Activated CD8-positive, alpha-beta T cell treated with anti-CD3 and anti-CD28 coated beads, Interleukin-2, amount 10 ng/mL, durations not matched to agents 7 days and 5 days (primary cell): ENCODE measurements around the gene TPBGL. TPM values are rescaled to one million over a fixed set of nuclear protein-coding genes. Genes with fewer than 3 reads are reported as not detected.
"Not testable (repeated sequence)": the region's sequence is repeated elsewhere in the genome, so short reads cannot be mapped to it uniquely, and the experiment has no call there.

Experiments used
- ATAC-seq: fragments of 150-1000 bp; cut with Tn5 transposase; one replicate; pipeline ENCODE4 v1.10.0; 2021; ENCODE audit warnings: moderate library complexity
- CTCF ChIA-PET: fragments of 350-600 bp; sonication (Branson Sonifier 250); formaldehyde crosslinking; loops from one replicate; lab custom pipeline; 2021; ENCODE audit warnings: antibody characterized with exemption; lab: Charles Lee
- POLR2A ChIA-PET: fragments of 350-600 bp; sonication (Branson Sonifier 250); formaldehyde crosslinking; loops from one replicate; lab custom pipeline; 2021; ENCODE audit warnings: antibody characterized with exemption; lab: Charles Lee
- DNase-seq: peaks from one replicate; pipeline ENCODE4 v3.0.0-alpha.2; 2020
- H3K27ac Mint-ChIP-seq: one replicate; pipeline ENCODE4 v1.8.0; 2021; ENCODE audit warnings: mild to moderate bottlenecking, mixed read lengths
- H3K27me3 Mint-ChIP-seq: one replicate; pipeline ENCODE4 v1.8.0; 2021; ENCODE audit warnings: low read depth, mixed read lengths
- H3K36me3 Mint-ChIP-seq: one replicate; pipeline ENCODE4 v1.8.0; 2021; ENCODE audit warnings: low read depth, mixed read lengths
- H3K4me1 Mint-ChIP-seq: one replicate; pipeline ENCODE4 v1.8.0; 2021; ENCODE audit warnings: low read depth, mixed read lengths
- H3K4me3 Mint-ChIP-seq: one replicate; pipeline ENCODE4 v1.8.0; 2021; ENCODE audit warnings: mild to moderate bottlenecking, mixed read lengths
- H3K9me3 Mint-ChIP-seq: one replicate; pipeline ENCODE4 v1.8.0; 2022; ENCODE audit warnings: mixed read lengths; ENCODE audit not compliant: insufficient read depth
- total RNA-seq, 2 experiments: library from RNA; stranded (reverse); gene quantifications; one replicate each; pipeline ENCODE4 v1.2.3, GENCODE V29; 2021

TPBGL gene
- total RNA-seq, 2 experiments from 2014 or later = 0.13 TPM; not detected in 1

DNA sequence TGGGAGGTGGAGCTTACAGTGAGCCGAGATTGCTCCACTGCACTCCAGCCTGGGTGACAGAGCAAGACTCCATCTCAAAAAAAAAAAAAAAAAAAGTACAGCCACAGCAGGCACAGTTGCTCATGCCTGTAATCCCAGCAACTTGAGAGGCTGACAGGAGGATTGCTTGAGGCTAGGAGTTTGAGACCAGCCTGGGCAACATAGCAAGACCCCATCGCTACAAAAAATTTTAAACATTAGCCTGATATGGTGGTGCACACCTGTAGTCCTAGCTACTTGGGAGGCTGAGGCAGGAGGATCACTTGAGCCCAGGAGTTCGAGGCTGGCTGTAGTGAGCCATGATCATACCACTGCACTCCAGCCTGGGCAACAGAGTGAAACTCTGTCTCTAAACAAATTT is 34.1 kb downstream of the TPBGL start:
- ChIA-PET POLR2A (interaction anchor here (0.6 to 2.0 kb wide), 7 partner anchors 13 to 288 kb away, joined by 3 to 11 read pairs (median 3); no protein-coding TSS in a partner anchor), CTCF (interaction anchor here (0.8 to 13.3 kb wide), 12 partner anchors 26 to 257 kb away, joined by 3 to 401 read pairs (median 8); partner anchors contain the start of gene TPBGL)
- H3K27me3 Mint-ChIP-seq, H3K27ac Mint-ChIP-seq, H3K9me3 Mint-ChIP-seq, H3K4me3 Mint-ChIP-seq, DNase-seq, ATAC-seq: not testable (repeated sequence)
- H3K4me1 Mint-ChIP-seq = peaks cover 45% of the 10 kb centered on the region
- peaks cover 55% of the 10 kb centered on the region for H3K36me3 Mint-ChIP-seq

DNA sequence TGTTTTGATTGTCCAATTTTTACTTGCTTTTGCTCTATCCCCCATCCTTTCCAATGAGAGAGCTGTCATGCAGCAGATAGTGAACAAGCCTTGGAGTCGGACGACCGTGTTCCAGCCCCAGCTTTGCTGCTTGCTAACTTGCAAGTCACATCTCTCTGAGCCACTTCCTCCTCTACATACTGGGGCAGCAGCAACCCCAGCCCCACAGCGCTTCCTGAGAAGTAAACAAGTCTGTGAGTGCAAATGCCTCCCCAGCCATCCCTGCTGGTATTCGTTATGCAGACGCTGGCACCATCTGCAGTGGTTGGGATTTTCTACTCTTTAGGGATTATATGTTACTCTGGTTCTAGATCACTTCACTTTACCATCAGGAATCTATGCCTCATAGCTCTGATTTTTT is 35.0 kb downstream of the TPBGL start:
- H3K4me3 Mint-ChIP-seq = peak overlapping the region; percentile 74
- H3K36me3 Mint-ChIP-seq = peaks cover 59% of the 10 kb centered on the region
- ATAC-seq (peak; percentile 93), DNase-seq (peak; percentile 86)
- no peaks in the 10 kb centered on the region for H3K9me3 Mint-ChIP-seq
- peak overlapping the region; percentile 99 for H3K27ac Mint-ChIP-seq
- H3K27me3 Mint-ChIP-seq = no peaks in the 10 kb centered on the region
- ChIA-PET CTCF (interaction anchor here (0.8 to 13.3 kb wide), 29 partner anchors 9 to 257 kb away, joined by 3 to 401 read pairs (median 5); partner anchors contain the start of genes ARRB1 and TPBGL), POLR2A (interaction anchor here (0.7 to 2.0 kb wide), 13 partner anchors 14 to 327 kb away, joined by 3 to 11 read pairs (median 3); partner anchors contain the start of genes SPCS2 and XRRA1)
- H3K4me1 Mint-ChIP-seq = peaks cover 49% of the 10 kb centered on the region

DNA sequence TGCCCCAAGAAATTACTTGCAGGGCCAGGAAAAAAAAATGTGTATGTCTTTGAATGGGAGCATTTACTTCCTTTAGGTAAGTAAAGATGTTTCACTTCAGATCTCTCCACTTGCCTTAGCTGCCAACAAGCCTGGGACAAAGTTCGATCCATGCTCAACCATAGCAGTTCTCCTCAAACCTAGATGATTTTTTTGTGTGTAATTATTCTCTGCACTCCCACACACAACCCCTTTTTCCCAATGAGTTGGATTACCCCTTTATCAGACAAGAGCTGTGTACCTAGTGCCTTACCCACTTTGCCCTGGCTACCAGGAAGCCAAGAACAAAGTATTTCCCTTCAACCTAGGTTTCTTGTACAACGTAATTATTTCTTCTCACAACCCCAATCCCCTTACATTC is 35.6 kb downstream of the TPBGL start:
- no peak for ATAC-seq
- peak overlapping the region; percentile 29 for H3K4me3 Mint-ChIP-seq
- ChIA-PET POLR2A (interaction anchor here (0.9 to 1.7 kb wide), 7 partner anchors 74 to 125 kb away, joined by 3 to 8 read pairs (median 4); no protein-coding TSS in a partner anchor), CTCF (interaction anchor here (0.6 to 13.3 kb wide), 29 partner anchors 9 to 256 kb away, joined by 3 to 401 read pairs (median 6); partner anchors contain the start of genes ARRB1 and TPBGL)
- peak overlapping the region; percentile 99 for H3K27ac Mint-ChIP-seq
- H3K4me1 Mint-ChIP-seq = peaks cover 47% of the 10 kb centered on the region
- DNase-seq = no peak
- peaks cover 61% of the 10 kb centered on the region for H3K36me3 Mint-ChIP-seq
- no peaks in the 10 kb centered on the region for H3K27me3 Mint-ChIP-seq
- no peaks in the 10 kb centered on the region for H3K9me3 Mint-ChIP-seq

DNA sequence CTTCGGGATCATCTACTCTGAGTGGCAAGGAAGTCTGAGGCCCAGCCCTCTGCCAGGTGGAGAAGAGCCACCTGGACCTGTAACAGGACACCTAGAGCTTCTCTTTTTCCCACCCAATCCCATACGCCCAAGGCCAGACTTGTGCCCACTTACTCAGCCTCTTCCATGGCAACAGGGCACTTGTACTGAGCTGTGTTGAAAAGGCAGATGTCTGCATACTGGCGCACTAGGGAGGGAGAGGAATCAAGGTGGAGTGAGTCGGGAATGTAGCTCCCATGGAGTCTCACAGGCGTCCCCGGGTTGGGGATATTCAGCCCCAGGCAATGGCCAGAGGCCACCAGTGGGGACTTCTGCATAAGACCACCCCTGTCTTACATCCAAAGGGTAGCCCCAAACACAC is 36.1 kb downstream of the TPBGL start:
- H3K9me3 Mint-ChIP-seq = no peaks in the 10 kb centered on the region
- DNase-seq = peak; percentile 19
- peaks cover 43% of the 10 kb centered on the region for H3K4me1 Mint-ChIP-seq
- POLR2A ChIA-PET = interaction anchor here (0.9 to 1.7 kb wide), 7 partner anchors 73 to 125 kb away, joined by 3 to 8 read pairs (median 4); no protein-coding TSS in a partner anchor
- peak overlapping the region; percentile 99 for H3K27ac Mint-ChIP-seq
- no peak for ATAC-seq
- H3K4me3 Mint-ChIP-seq = no peak overlapping the region
- CTCF ChIA-PET = interaction anchor here (0.6 to 13.3 kb wide), 23 partner anchors 8 to 255 kb away, joined by 3 to 401 read pairs (median 6); partner anchors contain the start of genes ARRB1 and TPBGL
- no peaks in the 10 kb centered on the region for H3K27me3 Mint-ChIP-seq
- H3K36me3 Mint-ChIP-seq = peaks cover 58% of the 10 kb centered on the region

DNA sequence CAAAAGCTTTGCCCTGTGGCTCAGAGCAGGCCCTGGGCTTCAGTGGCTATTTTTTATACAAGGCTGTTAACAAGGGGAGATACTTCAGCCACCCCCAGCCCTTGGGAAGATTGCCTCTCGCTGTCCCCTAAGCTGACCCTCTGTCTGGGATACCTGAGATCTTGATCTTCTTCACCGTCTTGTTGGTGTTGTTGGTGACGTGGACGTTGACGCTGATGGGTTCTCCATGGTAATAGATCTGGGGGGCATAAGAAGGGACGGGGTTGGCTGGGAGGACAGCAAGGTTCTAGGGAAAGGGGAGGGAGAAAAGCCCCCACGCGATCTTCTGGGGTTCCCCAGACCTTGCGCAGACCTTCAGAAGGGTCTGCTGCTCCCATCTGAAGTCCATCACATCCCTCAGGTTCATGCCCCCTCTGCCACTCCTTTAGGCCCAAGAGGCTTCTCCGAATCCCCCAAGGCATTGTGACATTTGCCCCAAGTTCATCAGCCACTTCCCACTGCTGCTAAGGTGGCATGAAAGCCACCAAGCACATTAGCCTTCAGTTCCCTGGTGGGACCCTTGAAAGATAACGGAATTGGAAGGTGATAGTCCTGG is 36.7 kb downstream of the TPBGL start:
- H3K4me3 Mint-ChIP-seq = no peak overlapping the region
- POLR2A ChIA-PET = interaction anchor here (1.4 kb wide), 1 partner anchor 106 kb away, joined by 3 read pairs; no protein-coding TSS in a partner anchor
- CTCF ChIA-PET = interaction anchor here (0.6 to 13.3 kb wide), 13 partner anchors 29 to 255 kb away, joined by 3 to 401 read pairs (median 7); partner anchors contain the start of genes ARRB1 and TPBGL
- H3K27me3 Mint-ChIP-seq = no peaks in the 10 kb centered on the region
- ATAC-seq = no peak
- H3K4me1 Mint-ChIP-seq = peaks cover 43% of the 10 kb centered on the region
- peak overlapping the region; percentile 99 for H3K27ac Mint-ChIP-seq
- peaks cover 60% of the 10 kb centered on the region for H3K36me3 Mint-ChIP-seq
- peak; percentile 6 for DNase-seq
- H3K9me3 Mint-ChIP-seq = no peaks in the 10 kb centered on the region

DNA sequence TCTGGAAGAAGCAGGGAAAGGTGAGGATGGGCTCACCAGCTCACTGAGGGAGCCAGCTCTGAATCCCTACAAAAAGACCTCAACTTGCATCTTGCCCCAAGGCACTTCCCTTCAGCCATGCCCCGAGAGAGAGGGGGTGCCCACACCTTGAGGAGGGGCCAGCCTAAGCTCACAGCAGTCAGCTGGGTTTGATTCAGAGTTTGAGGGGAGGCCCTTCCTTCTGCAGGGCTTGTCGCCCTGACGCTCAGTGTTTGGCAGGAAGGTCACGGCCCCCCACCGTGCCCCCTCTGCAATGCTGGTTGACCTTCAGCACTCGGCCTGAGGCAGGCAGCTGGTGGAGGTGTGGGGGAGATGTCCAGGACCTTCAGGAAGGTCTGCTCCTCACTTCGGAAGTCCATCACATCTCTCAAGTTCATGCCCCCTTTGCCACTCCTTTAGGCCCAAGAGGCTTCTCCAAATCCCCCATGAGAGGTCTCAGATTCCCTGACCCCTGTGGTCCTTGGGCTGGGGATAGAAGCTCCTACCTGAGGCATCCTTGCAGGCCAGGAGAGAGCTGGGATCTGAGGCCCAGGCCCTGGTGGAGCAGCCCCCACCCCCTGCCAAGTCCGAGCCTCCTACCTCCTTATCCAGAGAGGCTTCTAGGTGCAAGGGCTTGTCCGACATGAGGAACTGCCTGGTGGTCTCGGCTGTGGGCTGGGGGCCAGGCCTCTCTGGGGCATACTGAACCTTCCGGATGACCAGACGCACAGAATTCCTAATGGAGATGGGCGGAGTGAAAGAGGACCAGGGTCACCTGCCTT is 37.6 kb downstream of the TPBGL start:
- Mint-ChIP-seq H3K27me3 (no peaks in the 10 kb centered on the region), H3K4me3 (no peak overlapping the region), H3K9me3 (no peaks in the 10 kb centered on the region), H3K27ac (peak overlapping the region; percentile 99), H3K36me3 (peaks cover 54% of the 10 kb centered on the region), H3K4me1 (peaks cover 42% of the 10 kb centered on the region)
- ChIA-PET CTCF (interaction anchor here (0.6 to 13.3 kb wide), 5 partner anchors 30 to 108 kb away, joined by 3 to 401 read pairs (median 4); partner anchors contain the start of gene TPBGL), POLR2A (no interaction called here)
- ATAC-seq (no peak), DNase-seq (no peak)

DNA sequence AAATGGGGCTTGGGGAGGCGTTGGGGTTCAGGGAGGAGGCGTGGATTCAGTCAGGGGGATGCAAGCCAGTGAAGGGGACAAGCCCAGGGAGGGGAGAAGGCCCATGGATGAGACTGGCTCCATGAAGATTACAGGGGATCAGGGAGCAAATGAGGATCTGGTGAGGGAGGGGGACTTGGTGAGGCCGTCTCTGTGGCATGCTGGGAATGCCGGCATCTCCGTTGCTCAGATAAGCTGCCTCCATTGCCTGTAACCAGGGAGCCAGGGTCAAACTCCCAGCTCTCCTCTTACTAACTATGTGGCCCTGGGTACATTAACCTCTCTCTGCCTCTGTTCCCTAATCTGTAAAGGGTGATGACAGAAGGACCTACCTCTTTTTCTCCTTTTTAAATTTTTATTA is 38.7 kb downstream of the TPBGL start:
- ChIA-PET POLR2A (interaction anchor here (0.7 to 1.7 kb wide), 5 partner anchors 31 to 121 kb away, joined by 3 to 7 read pairs (median 4); no protein-coding TSS in a partner anchor), CTCF (interaction anchor here (0.8 to 13.3 kb wide), 27 partner anchors 8 to 252 kb away, joined by 3 to 401 read pairs (median 6); partner anchors contain the start of gene RPS3)
- Mint-ChIP-seq H3K9me3 (no peaks in the 10 kb centered on the region), H3K27ac (peak overlapping the region; percentile 39), H3K27me3 (no peaks in the 10 kb centered on the region), H3K4me1 (peaks cover 36% of the 10 kb centered on the region), H3K36me3 (peaks cover 44% of the 10 kb centered on the region), H3K4me3 (no peak overlapping the region)
- ATAC-seq = no peak
- no peak for DNase-seq

DNA sequence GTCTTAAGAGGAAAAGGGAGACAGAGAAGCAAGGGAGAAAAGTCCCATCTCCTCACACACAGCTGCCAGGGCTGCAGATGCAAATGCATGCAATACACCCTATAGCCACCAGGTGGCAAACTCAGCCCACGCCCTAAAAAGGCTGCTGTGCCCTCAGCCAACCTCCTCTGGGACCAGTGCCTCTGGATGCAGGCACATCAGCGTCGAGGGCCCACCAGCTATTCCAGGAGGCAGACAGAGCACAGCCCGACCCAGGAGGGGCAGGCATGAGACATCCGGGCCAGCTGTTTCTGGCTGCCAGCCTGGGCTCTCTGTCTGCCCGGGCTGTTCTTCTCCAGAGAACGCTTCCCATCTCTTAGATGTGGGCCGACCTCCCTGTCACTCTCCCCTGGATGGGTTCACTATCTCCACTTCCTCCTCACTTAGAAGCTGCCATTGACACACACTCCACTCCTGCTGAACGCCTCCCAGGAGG is 39.7 kb downstream of the TPBGL start:
- peak; percentile 85 for DNase-seq
- peaks cover 31% of the 10 kb centered on the region for H3K4me1 Mint-ChIP-seq
- H3K4me3 Mint-ChIP-seq = no peak overlapping the region

DNA sequence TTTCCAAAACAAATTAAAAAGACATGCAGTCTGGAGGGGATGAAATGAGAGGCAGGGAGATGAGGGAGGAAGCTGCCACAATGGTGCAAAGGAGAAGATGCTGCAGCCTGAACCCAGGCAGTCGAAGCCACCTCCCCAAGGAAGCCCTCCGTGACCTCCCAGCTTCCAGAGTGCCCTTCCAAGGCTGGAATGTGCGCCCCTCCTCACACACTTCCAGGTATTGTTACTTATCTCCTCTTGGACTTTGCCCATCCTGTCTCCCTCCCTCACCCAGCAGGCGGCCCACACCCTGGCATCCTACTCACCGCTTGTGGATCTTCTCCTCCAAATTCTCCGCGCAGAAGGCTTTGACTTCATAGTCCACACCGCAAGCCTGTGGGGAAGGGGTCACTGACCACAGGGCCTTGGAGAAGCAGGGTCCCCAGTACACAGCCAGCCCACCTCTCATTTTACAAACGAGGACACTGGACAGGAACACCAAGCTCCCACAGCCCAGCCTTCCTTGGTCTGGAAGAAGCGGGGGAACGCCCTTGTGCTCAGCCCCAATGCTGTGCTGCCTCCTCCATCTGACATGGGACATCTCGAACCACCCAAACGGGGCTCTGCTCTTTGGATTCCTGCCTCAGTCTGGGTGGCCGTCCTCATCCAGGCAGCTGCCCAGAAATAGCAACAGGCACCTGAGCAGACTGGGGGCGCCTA is 40.3 kb downstream of the TPBGL start:
- Mint-ChIP-seq H3K27me3 (no peaks in the 10 kb centered on the region), H3K4me1 (peaks cover 24% of the 10 kb centered on the region), H3K9me3 (no peaks in the 10 kb centered on the region), H3K27ac (no peak overlapping the region), H3K4me3 (no peak overlapping the region), H3K36me3 (peaks cover 39% of the 10 kb centered on the region)
- ChIA-PET POLR2A (interaction anchor here (1.0 to 1.7 kb wide), 4 partner anchors 33 to 107 kb away, joined by 3 to 7 read pairs (median 4); no protein-coding TSS in a partner anchor), CTCF (interaction anchor here (0.7 to 13.3 kb wide), 29 partner anchors 9 to 251 kb away, joined by 3 to 401 read pairs (median 6); partner anchors contain the start of gene RPS3)
- ATAC-seq (no peak), DNase-seq (no peak)

More for the DNA sequence above, 39.7 kb downstream of the TPBGL start:
- ATAC-seq = peak; percentile 62
- Mint-ChIP-seq H3K27me3 (no peaks in the 10 kb centered on the region), H3K27ac (peak overlapping the region; percentile 69), H3K36me3 (peaks cover 43% of the 10 kb centered on the region), H3K9me3 (no peaks in the 10 kb centered on the region)
- CTCF ChIA-PET = interaction anchor here (0.6 to 13.3 kb wide), 34 partner anchors 9 to 251 kb away, joined by 3 to 401 read pairs (median 6); partner anchors contain the start of genes ARRB1 and RPS3
- POLR2A ChIA-PET = interaction anchor here (1.0 to 1.7 kb wide), 5 partner anchors 32 to 107 kb away, joined by 3 to 7 read pairs (median 4); no protein-coding TSS in a partner anchor

DNA sequence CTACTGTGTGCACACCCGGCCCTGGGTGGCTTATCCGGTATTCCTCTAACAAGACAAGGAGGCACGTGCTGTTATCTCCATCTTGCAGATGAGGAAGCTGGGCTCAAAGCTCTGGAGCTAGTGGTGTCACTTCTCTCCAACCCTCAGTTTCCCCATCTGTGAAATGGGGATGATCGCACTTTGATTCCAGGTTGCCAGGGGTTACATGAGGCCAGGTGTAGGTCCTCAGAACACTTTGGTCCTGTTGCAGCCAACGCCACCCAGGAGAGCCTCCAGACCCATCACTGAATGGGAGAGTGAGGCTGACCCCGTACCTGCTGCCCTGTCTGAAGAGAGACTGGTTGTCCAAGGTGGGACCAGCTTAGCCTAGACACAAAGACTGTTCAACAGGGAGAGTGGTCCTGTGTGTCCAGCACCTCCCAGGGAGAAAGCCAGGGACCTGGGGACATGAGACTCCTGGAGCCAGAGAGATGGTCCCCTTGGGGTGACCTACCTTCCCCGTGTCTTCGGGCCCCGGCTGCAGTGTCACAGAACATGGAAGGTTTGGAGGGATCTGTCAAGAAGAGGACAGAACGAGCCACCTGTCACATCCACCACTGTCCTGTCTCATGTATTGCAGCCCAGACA is 41.0 kb downstream of the TPBGL start:
- H3K4me3 Mint-ChIP-seq = no peak overlapping the region
- no peaks in the 10 kb centered on the region for H3K9me3 Mint-ChIP-seq
- POLR2A ChIA-PET = no interaction called here
- H3K27ac Mint-ChIP-seq = no peak overlapping the region
- CTCF ChIA-PET = interaction anchor here (0.7 to 13.3 kb wide), 7 partner anchors 11 to 153 kb away, joined by 3 to 401 read pairs (median 13); no protein-coding TSS in a partner anchor
- peaks cover 18% of the 10 kb centered on the region for H3K4me1 Mint-ChIP-seq
- peaks cover 34% of the 10 kb centered on the region for H3K36me3 Mint-ChIP-seq
- ATAC-seq = no peak
- H3K27me3 Mint-ChIP-seq = no peaks in the 10 kb centered on the region
- DNase-seq = no peak
